IMR-90 (cell line): Measurements from ENCODE around the gene ZNF827. TPM values are rescaled to one million over a fixed set of nuclear protein-coding genes. Genes with fewer than 3 reads are reported as not detected.

ENCODE experiments used
- ATAC-seq: fragments of 200-7000 bp; cut with Tn5 transposase; 2 replicates; pipeline ENCODE4 v1.9.1; 2020; ENCODE audit warnings: low read depth, mild to moderate bottlenecking, moderate library complexity
- BruUV-seq: library from RNA; stranded (reverse); fragments of 400-500 nt; replicated peaks from 2 replicates; lab custom pipeline; 2021; lab: Mats Ljungman, UMichigan
- CTCF ChIA-PET: fragments of 300-600 bp; formaldehyde crosslinking; extraction: SDS; loops from one replicate; lab custom pipeline; 2021; ENCODE audit warnings: antibody characterized with exemption; lab: Yijun Ruan, JAX
- POLR2A ChIA-PET: fragments of 300-600 bp; sonication (Branson Sonifier 250); formaldehyde crosslinking; loops from one replicate; lab custom pipeline; 2022; ENCODE audit warnings: antibody characterized with exemption; ENCODE audit not compliant: unreplicated experiment; lab: Charles Lee
- DNase-seq: peaks from one replicate; pipeline ENCODE4 v3.0.0; 2013
- H2AFZ ChIP-seq: replicated peaks from 2 replicates; pipeline ENCODE3; 2013; ENCODE audit warnings: low read length, mild to moderate bottlenecking; ENCODE audit not compliant: poor library complexity
- H2AK5ac ChIP-seq: 2 replicates; pipeline ENCODE4 v1.6.1; 2013; ENCODE audit warnings: low read depth, low read length, inconsistent platforms
- H2AK9ac ChIP-seq: replicated peaks from 2 replicates; pipeline ENCODE3; 2013; ENCODE audit warnings: mild to moderate bottlenecking, low read depth, low read length, moderate library complexity; ENCODE audit not compliant: poor library complexity
- H2BK120ac ChIP-seq: 2 replicates; pipeline ENCODE4 v1.6.1; 2013; ENCODE audit warnings: low read depth, low read length, inconsistent platforms
- H2BK15ac ChIP-seq: 3 replicates; pipeline ENCODE4 v1.6.1; 2013; ENCODE audit warnings: low read depth, low read length, inconsistent platforms
- H2BK20ac ChIP-seq: 2 replicates; pipeline ENCODE4 v1.6.1; 2013; ENCODE audit warnings: low read depth, mild to moderate bottlenecking, inconsistent platforms, low read length, moderate library complexity
- H2BK5ac ChIP-seq: 2 replicates; pipeline ENCODE4 v1.6.1; 2013; ENCODE audit warnings: mild to moderate bottlenecking, low read depth, low read length, inconsistent platforms; ENCODE audit not compliant: poor library complexity, severe bottlenecking
- H3K14ac ChIP-seq: replicated peaks from 2 replicates; pipeline ENCODE4 v1.6.1; 2013; ENCODE audit warnings: low read depth, low read length, inconsistent platforms
- H3K18ac ChIP-seq: 2 replicates; pipeline ENCODE4 v1.6.1; 2013; ENCODE audit warnings: low read depth, low read length, control low read depth
- H3K23ac ChIP-seq: 2 replicates; pipeline ENCODE4 v1.6.1; 2013; ENCODE audit warnings: low read depth, low read length, inconsistent platforms
- H3K27ac ChIP-seq: 2 replicates; pipeline ENCODE4 v1.5.1; 2013; ENCODE audit warnings: mild to moderate bottlenecking, control low read depth, low read length; ENCODE audit not compliant: insufficient read depth
- H3K27me3 ChIP-seq: 2 replicates; pipeline ENCODE4 v1.6.1; 2013; ENCODE audit warnings: low read length; ENCODE audit not compliant: control insufficient read depth, insufficient read depth
- H3K36me3 ChIP-seq: 2 replicates; pipeline ENCODE4 v1.6.1; 2013; ENCODE audit warnings: low read length, mixed read lengths; ENCODE audit not compliant: control insufficient read depth, insufficient read depth
- H3K4ac ChIP-seq: 2 replicates; pipeline ENCODE4 v1.6.1; 2013; ENCODE audit warnings: low read depth, low read length, inconsistent platforms
- H3K4me1 ChIP-seq: 2 replicates; pipeline ENCODE4 v1.6.1; 2013; ENCODE audit warnings: low read length, mixed read lengths; ENCODE audit not compliant: control insufficient read depth, insufficient read depth
- H3K4me2 ChIP-seq: 2 replicates; pipeline ENCODE4 v1.6.1; 2013; ENCODE audit warnings: low read depth, mild to moderate bottlenecking, control low read depth, low read length, moderate library complexity
- H3K4me3 ChIP-seq: 2 replicates; pipeline ENCODE4 v1.5.1; 2013; ENCODE audit warnings: low read depth, mild to moderate bottlenecking, control low read depth, low read length, moderate library complexity; ENCODE audit not compliant: insufficient read depth
- H3K56ac ChIP-seq: 2 replicates; pipeline ENCODE4 v1.6.1; 2013; ENCODE audit warnings: low read length, inconsistent platforms; ENCODE audit not compliant: insufficient read depth; ENCODE audit errors: extremely low read depth
- H3K79me1 ChIP-seq, 2 experiments: 2 replicates each; pipeline ENCODE4 v1.6.1; 2013; ENCODE audit warnings: low read length in 2 of 2, inconsistent platforms in 1 of 2, low read depth in 1 of 2
- H3K9ac ChIP-seq: 2 replicates; pipeline ENCODE4 v1.6.1; 2013; ENCODE audit warnings: low read depth, low read length, control low read depth
- H3K9me1 ChIP-seq: 2 replicates; pipeline ENCODE4 v1.6.1; 2013; ENCODE audit warnings: low read length, inconsistent platforms; ENCODE audit not compliant: insufficient read depth
- H3K9me3 ChIP-seq: 2 replicates; pipeline ENCODE4 v1.6.1; 2013; ENCODE audit warnings: low read length; ENCODE audit not compliant: control insufficient read depth, insufficient read depth
- H4K20me1 ChIP-seq: 2 replicates; pipeline ENCODE4 v1.6.1; 2013; ENCODE audit warnings: low read length, inconsistent platforms; ENCODE audit not compliant: insufficient read depth
- H4K5ac ChIP-seq: 2 replicates; pipeline ENCODE4 v1.6.1; 2013; ENCODE audit warnings: mild to moderate bottlenecking, low read depth, low read length, control low read depth
- H4K8ac ChIP-seq, 2 experiments: 2 replicates each; pipeline ENCODE4 v1.6.1; 2013; ENCODE audit warnings: low read depth in 2 of 2, low read length in 2 of 2, control low read depth in 1 of 2, inconsistent platforms in 1 of 2
- H4K91ac ChIP-seq: 2 replicates; pipeline ENCODE4 v1.6.1; 2013; ENCODE audit warnings: low read depth, low read length, inconsistent platforms; ENCODE audit not compliant: insufficient read depth
- BHLHE40 ChIP-seq: fragments of 150-350 bp; IDR thresholded peaks from 2 replicates; pipeline ENCODE4 v1.6.1; 2016; ENCODE audit warnings: mild to moderate bottlenecking, low read depth, low read length
- CEBPB ChIP-seq: IDR thresholded peaks from 2 replicates; pipeline ENCODE4 v1.6.1; 2012; ENCODE audit warnings: low read depth, low read length, improper control_type of control experiment
- CHD1 ChIP-seq: IDR thresholded peaks from 2 replicates; pipeline ENCODE4 v1.6.1; 2012; ENCODE audit warnings: low read depth, low read length, improper control_type of control experiment
- FOS ChIP-seq: fragments of 150-350 bp; IDR thresholded peaks from 2 replicates; pipeline ENCODE4 v1.6.1; 2016; ENCODE audit warnings: low read depth, low read length
- MAFK ChIP-seq: IDR thresholded peaks from 2 replicates; pipeline ENCODE4 v1.6.1; 2012; ENCODE audit warnings: low read depth, low read length, improper control_type of control experiment
- MAZ ChIP-seq: IDR thresholded peaks from 2 replicates; pipeline ENCODE4 v1.6.1; 2012; ENCODE audit warnings: low read depth, mild to moderate bottlenecking, low read length, improper control_type of control experiment, moderate library complexity, borderline replicate concordance
- MXI1 ChIP-seq: IDR thresholded peaks from 2 replicates; pipeline ENCODE4 v1.6.1; 2012; ENCODE audit warnings: low read depth, mild to moderate bottlenecking, low read length, moderate library complexity, borderline replicate concordance
- POLR2A ChIP-seq: IDR thresholded peaks from 2 replicates; pipeline ENCODE4 v1.6.1; 2012; ENCODE audit warnings: mild to moderate bottlenecking, low read depth, low read length
- RAD21 ChIP-seq: IDR thresholded peaks from 2 replicates; pipeline ENCODE4 v1.6.1; 2012; ENCODE audit warnings: low read length, improper control_type of control experiment
- RCOR1 ChIP-seq: IDR thresholded peaks from 2 replicates; pipeline ENCODE4 v1.6.1; 2012; ENCODE audit warnings: mild to moderate bottlenecking, low read length, improper control_type of control experiment; ENCODE audit not compliant: insufficient replicate concordance
- RFX5 ChIP-seq: IDR thresholded peaks from 2 replicates; pipeline ENCODE4 v1.8.0; 2012; ENCODE audit warnings: low read depth, mild to moderate bottlenecking, low read length, moderate library complexity
- SMC3 ChIP-seq: fragments of 150-350 bp; IDR thresholded peaks from 2 replicates; pipeline ENCODE4 v1.6.1; 2016; ENCODE audit warnings: low read depth, mild to moderate bottlenecking, antibody characterized with exemption, low read length, moderate library complexity
- WGBS, 2 experiments: methylation state at CpG; one replicate each; pipeline versions ENCODE4 v1.1.5 to v1.1.7; 2013; ENCODE audit warnings: missing lambda C conversion rate in 2 of 2; ENCODE audit not compliant: insufficient read length in 1 of 2; ENCODE audit errors: extremely low coverage in 2 of 2; 5-methylcytosine and 5-hydroxymethylcytosine counted together
- dilution Hi-C: fragments of 300-500 bp; cut with HindIII; formaldehyde crosslinking; loops from one replicate; pipeline ENCODE4 v1.14.3; 2018; ENCODE audit warnings: low sequenced_read_pairs; ENCODE audit not compliant: unreplicated experiment
- in situ Hi-C: fragments of 300-500 bp; cut with MboI; formaldehyde crosslinking; loops from 3 replicates; pipeline ENCODE4 v1.14.3; 2019; ENCODE audit warnings: low sequenced_read_pairs, inconsistent platforms, mixed read lengths
- intact Hi-C: fragments of 100-400 bp; cut with micrococcal nuclease; formaldehyde crosslinking; loops from 2 replicates; pipeline ENCODE4 v1.10.0; 2022
- polyA plus RNA-seq, 3 experiments: library from polyadenylated mRNA; depleted of rRNA; stranded (reverse); fragments of >200 nt; gene quantifications; 2 replicates each; pipeline ENCODE4 v1.2.3, GENCODE V29; 2012; ENCODE audit warnings: low replicate concordance in 1 of 3
- total RNA-seq: library from RNA; depleted of rRNA; stranded (reverse); fragments of >200 nt; gene quantifications from 2 replicates; pipeline ENCODE4 v1.2.3, GENCODE V29; 2012
- TF ChIP-seq, protein P1 (sequence below): fragments of 150-350 bp; IDR thresholded peaks from 2 replicates; pipeline ENCODE4 v1.6.1; 2016; ENCODE audit warnings: low read depth, mild to moderate bottlenecking, low read length, moderate library complexity, borderline replicate concordance
- TF ChIP-seq, protein P2 (sequence below): fragments of 150-350 bp; IDR thresholded peaks from 2 replicates; pipeline ENCODE4 v1.6.1; 2017; ENCODE audit warnings: mild to moderate bottlenecking, antibody characterized with exemption, low read length, low read depth

The ZNF827 gene
- total and polyA plus RNA-seq, 2 of the 4 experiments (the other 2 are of a cell fraction): 6.6 to 31.7 TPM

DNA sequence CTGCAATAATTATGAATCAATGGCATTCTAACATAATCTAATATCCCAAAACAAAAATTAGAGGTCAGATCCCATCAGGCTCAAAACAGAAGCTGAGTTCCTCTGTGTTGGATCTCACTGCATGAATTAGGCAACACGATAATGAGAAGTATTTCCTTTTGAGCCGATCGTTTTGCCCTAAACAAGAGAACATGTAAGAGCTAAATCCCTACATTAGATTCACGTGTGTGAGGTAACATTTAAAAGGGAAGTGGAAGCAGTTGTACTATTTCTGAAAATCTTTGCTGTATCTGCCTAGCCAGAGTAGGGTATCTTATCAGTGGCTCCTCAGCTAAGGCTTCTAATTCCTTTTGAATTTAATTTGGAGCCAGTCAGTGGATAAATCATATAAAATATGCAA is 143.1 kb downstream of the ZNF827 start:
- H3K23ac ChIP-seq: no peak overlapping the region
- intact Hi-C loops (no loop called here), dilution Hi-C loops (no loop called here), in situ Hi-C loops (no loop called here)
- H4K91ac ChIP-seq: no peak overlapping the region
- H2BK20ac ChIP-seq: no peak overlapping the region
- no peak overlapping the region for H4K8ac ChIP-seq
- no peak overlapping the region for H3K18ac ChIP-seq
- no peak overlapping the region for H3K4me3 ChIP-seq
- H2BK5ac ChIP-seq: no peak overlapping the region
- no peaks in the 10 kb centered on the region for H4K20me1 ChIP-seq
- H2AK9ac ChIP-seq: no peak overlapping the region
- H2AFZ ChIP-seq: no peak overlapping the region
- no peak overlapping the region for H4K5ac ChIP-seq
- H3K27ac ChIP-seq: no peak overlapping the region
- BruUV-seq: no TSS peak
- CTCF ChIA-PET: no interaction called here
- no CpG with 5 or more reads among the region's 4 CpGs for WGBS, 2 experiments
- H3K4ac ChIP-seq: no peak overlapping the region
- H3K4me2 ChIP-seq: no peak overlapping the region
- peaks cover 7% of the 10 kb centered on the region in 2 experiments; a peak in 2 of 4 replicates for H3K79me1 ChIP-seq
- H3K27me3 ChIP-seq: no peaks in the 10 kb centered on the region
- peaks cover 2% of the 10 kb centered on the region; the same call in 1 of the 2 replicates for H3K4me1 ChIP-seq
- H3K14ac ChIP-seq: no peak overlapping the region
- no peak overlapping the region for H2BK120ac ChIP-seq
- TF ChIP-seq MXI1 (no peak), SMC3 (no peak), RCOR1 (no peak), MAZ (no peak), MAFK (no peak), RAD21 (no peak), CEBPB (no peak), BHLHE40 (no peak), POLR2A (no peak), RFX5 (no peak), CHD1 (no peak), FOS (no peak)
- TF ChIP-seq, protein P1, sequence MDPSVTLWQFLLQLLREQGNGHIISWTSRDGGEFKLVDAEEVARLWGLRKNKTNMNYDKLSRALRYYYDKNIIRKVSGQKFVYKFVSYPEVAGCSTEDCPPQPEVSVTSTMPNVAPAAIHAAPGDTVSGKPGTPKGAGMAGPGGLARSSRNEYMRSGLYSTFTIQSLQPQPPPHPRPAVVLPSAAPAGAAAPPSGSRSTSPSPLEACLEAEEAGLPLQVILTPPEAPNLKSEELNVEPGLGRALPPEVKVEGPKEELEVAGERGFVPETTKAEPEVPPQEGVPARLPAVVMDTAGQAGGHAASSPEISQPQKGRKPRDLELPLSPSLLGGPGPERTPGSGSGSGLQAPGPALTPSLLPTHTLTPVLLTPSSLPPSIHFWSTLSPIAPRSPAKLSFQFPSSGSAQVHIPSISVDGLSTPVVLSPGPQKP: no peak
- TF ChIP-seq, protein P2, sequence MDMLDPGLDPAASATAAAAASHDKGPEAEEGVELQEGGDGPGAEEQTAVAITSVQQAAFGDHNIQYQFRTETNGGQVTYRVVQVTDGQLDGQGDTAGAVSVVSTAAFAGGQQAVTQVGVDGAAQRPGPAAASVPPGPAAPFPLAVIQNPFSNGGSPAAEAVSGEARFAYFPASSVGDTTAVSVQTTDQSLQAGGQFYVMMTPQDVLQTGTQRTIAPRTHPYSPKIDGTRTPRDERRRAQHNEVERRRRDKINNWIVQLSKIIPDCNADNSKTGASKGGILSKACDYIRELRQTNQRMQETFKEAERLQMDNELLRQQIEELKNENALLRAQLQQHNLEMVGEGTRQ: no peak
- peaks cover 3% of the 10 kb centered on the region; the same call in 1 of the 2 replicates for H3K9me1 ChIP-seq
- H3K36me3 ChIP-seq: peaks cover 1% of the 10 kb centered on the region; the same call in 1 of the 2 replicates
- DNase-seq (no peak), ATAC-seq (no peak)
- POLR2A ChIA-PET: no interaction called here
- no peak overlapping the region for H2AK5ac ChIP-seq
- H3K9me3 ChIP-seq: no peaks in the 10 kb centered on the region
- no peak overlapping the region for H3K56ac ChIP-seq
- no peak overlapping the region for H2BK15ac ChIP-seq
- no peak overlapping the region for H3K9ac ChIP-seq
